Left colon (tissue), 2 donors: ENCODE data around the gene MXD1. TPM values are rescaled to one million over a fixed set of nuclear protein-coding genes. Genes with fewer than 3 reads are reported as not detected.
A peak's percentile ranks its signal among the peaks of the same experiment; 100 is the strongest.
"Not testable (repeated sequence)": the region's sequence is repeated elsewhere in the genome, so short reads cannot be mapped to it uniquely, and the experiment has no call there.

Experiments used
- ATAC-seq: fragments of 200-7000 bp; cut with Tn5 transposase; one replicate; pipeline ENCODE4 v1.9.1; 2020; ENCODE audit warnings: mild to moderate bottlenecking, moderate library complexity
- DNase-seq, 2 donors: peaks; one replicate each; pipeline ENCODE4 v3.0.0-alpha.2; 2020
- intact Hi-C, 2 donors: fragments of 100-400 bp; cut with DNase I in 1 of 2; cut with micrococcal nuclease in 1 of 2; formaldehyde crosslinking; loops; one replicate each; pipeline versions ENCODE4 v1.11.2 to v1.14.0; 2022; cut with DNase I, micrococcal nuclease
- total RNA-seq, 2 donors: library from RNA; stranded (reverse); fragmentation: NEBNext Ultra II Directional; extraction: Animal tissue kit (Norgen Biotek cat#: 25700); gene quantifications; one replicate each; pipeline ENCODE4 v1.2.1, GENCODE V29; 2021
- donor health status: DM: no; HTN: no; CAD: no.
- donor health status: DM: yes; HTN: yes; CAD: no.

The MXD1 gene
- total RNA-seq, 2 donors from 2014 or later = 136 to 244 TPM

DNA sequence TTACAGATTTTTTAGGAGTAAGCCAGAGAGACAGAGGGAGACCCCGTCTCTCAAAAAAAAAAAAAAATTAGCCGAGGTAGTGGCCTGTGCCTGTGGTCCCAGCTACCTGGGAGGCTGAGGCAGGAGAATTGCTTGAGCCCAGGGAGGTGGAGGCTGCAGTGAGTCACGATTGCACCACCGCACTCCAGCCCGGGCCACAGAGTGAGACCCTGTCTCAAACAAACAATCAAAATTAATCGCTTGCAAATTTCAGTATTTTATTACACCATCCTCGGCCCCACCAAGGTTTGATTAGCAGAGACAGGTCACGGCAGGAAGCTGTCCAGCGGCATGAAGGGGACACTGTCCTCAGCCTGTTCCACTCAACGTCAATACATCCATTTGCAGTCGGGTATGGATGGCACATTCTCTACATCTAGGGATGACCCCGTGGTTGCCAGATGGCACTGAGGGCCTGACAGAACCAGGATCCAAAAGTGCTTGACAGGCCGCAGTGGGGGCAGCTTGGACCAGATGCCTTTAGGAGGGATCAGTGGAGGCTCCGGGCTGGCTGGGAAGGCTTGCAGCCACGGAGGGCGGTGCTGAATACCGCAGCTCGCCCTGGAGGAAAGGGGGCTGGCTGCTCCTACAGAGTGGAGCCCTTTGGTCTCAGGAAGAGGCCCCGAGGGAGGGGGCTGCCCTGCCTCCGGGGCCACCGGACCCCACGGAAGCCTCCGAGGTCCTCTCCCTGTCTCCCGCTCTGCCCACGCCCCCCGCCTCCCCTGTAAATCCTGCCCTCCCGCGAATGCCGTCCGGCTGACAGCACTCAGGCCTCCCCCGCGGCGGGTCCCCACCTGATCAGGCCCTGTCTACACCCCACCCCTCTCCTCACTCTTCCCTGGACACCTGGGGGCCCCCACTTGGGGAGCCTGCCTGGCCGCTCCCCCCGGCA, 33.4 kb downstream of the MXD1 start:
- DNase-seq = no peak
- intact Hi-C loops = no loop called here
- no peak for ATAC-seq

DNA sequence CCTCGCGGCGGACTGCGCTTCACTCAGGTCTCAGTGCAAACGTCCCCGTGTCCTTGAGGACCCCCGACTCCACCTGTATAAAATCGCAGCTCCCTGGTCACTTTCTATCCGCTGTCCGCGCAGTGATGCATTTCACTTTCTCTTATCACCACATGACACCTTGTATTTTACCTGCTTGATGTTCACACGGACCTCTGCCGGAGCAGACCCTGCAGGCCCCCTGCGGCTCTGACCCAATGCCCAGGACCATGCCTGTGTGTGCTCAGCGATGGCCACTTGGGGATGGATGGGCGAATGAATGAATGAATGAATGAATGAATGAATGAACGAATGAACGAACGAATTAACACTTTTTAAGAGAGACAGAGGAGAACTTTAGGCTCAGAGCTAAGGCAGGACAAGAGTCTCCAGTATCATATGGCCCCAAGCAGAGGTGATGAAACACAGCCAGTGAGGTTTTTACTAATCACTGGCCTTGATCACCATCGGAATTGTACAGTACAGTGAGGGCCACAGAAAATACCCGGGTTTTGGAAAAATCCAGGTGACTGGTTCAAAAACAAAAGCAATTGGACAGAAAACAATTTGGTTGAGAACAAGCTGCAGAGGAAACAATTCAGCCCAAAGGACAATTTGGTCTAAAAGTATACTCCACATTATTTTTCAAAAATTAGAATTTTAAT, 34.2 kb downstream of the MXD1 start:
- DNase-seq = no peak
- no peak for ATAC-seq
- intact Hi-C loops = no loop called here

- intact Hi-C loops = no loop called here
- ATAC-seq (no peak), DNase-seq (no peak)
Measured at GRCh38 chr2:69950241-69950640, 35.3 kb downstream of the MXD1 start.

GRCh38 chr2:69950671-69951070, 35.8 kb downstream of the MXD1 start:
- not testable (repeated sequence) for ATAC-seq, DNase-seq

GRCh38 chr2:69952336-69953115, 37.6 kb downstream of the MXD1 start:
- ATAC-seq (no peak), DNase-seq (no peak)
- intact Hi-C loops = no loop called here

More at GRCh38 chr2:69950671-69951070, 35.8 kb downstream of the MXD1 start:
- intact Hi-C loops = not testable (repeated sequence)

DNA sequence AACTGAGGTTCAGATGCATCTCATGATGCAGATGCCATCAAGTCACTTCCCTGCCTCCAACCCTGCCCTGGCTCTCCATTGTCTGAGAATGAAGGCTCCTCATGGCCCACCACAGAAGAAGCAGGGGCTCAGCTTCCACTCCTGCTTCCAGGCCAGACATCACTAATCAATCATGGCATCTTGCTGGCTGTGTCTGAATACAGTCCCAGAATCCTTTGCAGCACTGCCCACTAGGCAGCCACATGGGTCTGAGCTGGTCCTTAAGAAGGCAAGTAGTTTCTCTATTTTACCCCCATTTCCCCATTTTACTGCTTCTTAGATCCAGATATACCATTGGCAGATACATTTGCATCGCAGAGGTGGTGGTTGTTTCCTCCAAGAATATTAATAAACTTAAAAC, 39.2 kb downstream of the MXD1 start:
- ATAC-seq (no peak), DNase-seq (no peak)
- intact Hi-C loops = no loop called here

DNA sequence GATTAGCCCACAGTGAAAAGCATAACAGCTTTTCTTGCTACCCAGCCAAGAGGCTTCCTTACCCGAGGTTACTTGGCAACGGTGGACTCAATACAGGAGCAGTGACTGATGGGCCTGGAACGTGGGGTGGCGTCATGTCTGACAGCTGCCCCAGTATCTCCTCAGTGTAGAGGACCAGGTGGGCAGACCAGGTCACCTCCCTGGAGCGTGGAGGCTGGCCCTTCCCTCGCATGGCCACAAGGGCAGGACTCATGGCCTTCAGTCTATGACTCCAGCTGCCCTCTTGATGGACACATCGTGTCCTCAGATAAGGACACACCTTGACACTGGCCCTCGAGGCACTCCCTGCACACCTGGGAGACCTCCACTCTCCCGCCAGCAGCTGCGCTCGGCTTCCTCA, 40.1 kb downstream of the MXD1 start:
- no peak for ATAC-seq
- no peak for DNase-seq
- intact Hi-C loops = no loop called here

DNA sequence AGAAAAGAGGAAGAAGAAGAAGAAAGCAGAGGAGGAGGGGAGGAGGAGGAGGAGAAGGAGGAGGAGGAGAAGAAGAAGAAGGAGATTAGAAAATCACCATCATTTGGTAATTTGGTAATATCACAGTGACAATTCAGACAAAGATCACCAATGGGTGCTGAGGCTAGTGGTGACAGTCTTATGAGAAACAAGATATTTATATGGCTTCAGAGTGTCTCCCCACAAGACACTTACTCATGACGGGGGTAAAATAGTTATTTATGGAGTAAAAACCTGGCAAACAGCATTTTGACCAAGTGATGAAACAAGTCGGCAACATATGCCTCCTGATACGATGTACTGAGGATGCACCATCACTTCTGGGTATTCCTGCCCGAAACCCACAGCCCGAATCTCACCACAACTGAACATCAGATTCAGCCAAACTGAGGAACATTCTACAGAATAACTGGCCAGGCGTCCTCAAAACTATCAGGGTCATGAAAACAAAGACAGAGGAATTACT, 41.6 kb downstream of the MXD1 start:
- DNase-seq (no peak), ATAC-seq (no peak)
- intact Hi-C loops = no loop called here

DNA sequence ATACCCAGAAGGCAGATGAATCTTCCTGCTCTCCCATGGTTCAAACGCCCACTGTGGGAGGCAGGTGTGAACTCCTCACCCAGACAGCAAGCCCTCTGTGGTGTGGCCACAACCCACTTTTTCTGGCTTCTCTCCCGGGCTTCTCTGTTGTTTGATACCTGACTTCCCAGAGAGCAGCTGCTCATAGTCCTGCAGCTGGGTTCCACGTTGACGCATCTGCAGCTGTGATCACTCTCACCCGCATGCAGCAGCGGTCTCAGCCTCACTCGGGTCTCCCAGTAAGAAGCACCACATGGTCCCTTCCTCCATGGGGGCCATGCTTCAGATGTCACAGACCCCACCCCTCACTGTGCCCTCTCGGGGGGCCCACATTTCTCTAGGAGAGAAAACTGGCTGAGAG, 43.1 kb downstream of the MXD1 start:
- no peak for ATAC-seq
- intact Hi-C loops = no loop called here
- no peak for DNase-seq

- ATAC-seq = no peak
- no peak for DNase-seq
- intact Hi-C loops = no loop called here
Measured at GRCh38 chr2:69958480-69958879, 43.6 kb downstream of the MXD1 start.

- intact Hi-C loops = no loop called here
- ATAC-seq = no peak
Measured at GRCh38 chr2:69959425-69959824, 44.5 kb downstream of the MXD1 start.

GRCh38 chr2:69960821-69961220, 45.9 kb downstream of the MXD1 start:
- no peak for DNase-seq
- ATAC-seq = no peak
- intact Hi-C loops = no loop called here

More at GRCh38 chr2:69959425-69959824, 44.5 kb downstream of the MXD1 start:
- no peak for DNase-seq

- intact Hi-C loops = no loop called here
- DNase-seq = no peak
- no peak for ATAC-seq
Measured at GRCh38 chr2:69961496-69961895, 46.6 kb downstream of the MXD1 start, which contains the start of gene ASPRV1. ASPRV1 (minus strand) TSS chr2:69961631; CDS start chr2:69961436, 195 bp downstream.

GRCh38 chr2:69962986-69963730, 48.2 kb downstream of the MXD1 start:
- intact Hi-C loops = no loop called here
- ATAC-seq (no peak), DNase-seq (no peak)

DNA sequence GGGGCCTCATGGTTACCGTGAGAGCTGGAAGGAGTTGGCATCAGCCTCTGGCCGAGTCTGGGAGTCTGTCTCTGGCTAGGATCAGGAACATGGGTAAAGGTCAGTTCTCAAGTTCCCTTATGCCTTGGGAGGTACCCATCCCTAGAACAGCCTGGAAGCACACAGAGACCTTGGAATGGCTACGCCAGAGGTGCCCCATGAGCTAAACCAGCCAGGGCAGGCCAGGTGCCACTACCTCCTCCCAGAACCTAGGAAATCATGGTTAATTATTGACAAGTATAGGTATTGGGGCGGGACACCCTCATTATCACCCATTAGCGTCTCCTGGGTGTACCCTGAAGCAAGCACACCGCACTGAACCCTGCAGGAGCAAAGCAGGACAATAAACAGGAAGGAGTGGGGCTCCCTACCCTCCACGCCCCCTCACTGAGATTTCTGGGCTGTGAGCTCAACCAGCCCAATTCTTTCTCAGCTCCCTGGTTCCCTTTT, 49.5 kb downstream of the MXD1 start:
- DNase-seq (peak; percentile 36 to 58), ATAC-seq (peak; percentile 97)
- intact Hi-C loops = no loop called here

GRCh38 chr2:69965756-69966445, 51.0 kb downstream of the MXD1 start:
- ATAC-seq (no peak), DNase-seq (no peak)
- intact Hi-C loops = no loop called here

- intact Hi-C loops = no loop called here
- DNase-seq (no peak), ATAC-seq (no peak)
Measured at GRCh38 chr2:69966496-69966895, 51.6 kb downstream of the MXD1 start.

GRCh38 chr2:69968609-69969008, 53.7 kb downstream of the MXD1 start:
- DNase-seq (no peak), ATAC-seq (no peak)
- intact Hi-C loops = no loop called here
